DOHH2 (cell line): Measurements from ENCODE around the gene WDR45.

Experiments
- H3F3A ChIP-seq: fragments of 200-600 bp; sonication (generic), shearing (Covaris generic); 2 replicates; pipeline ENCODE4 v1.6.0; 2016; ENCODE audit warnings: antibody characterized with exemption, mild to moderate bottlenecking; ENCODE audit not compliant: control insufficient read depth, insufficient read depth
- H3K27ac ChIP-seq: fragments of 200-600 bp; sonication (generic); 2 replicates; pipeline ENCODE4 v1.5.1; 2014; ENCODE audit warnings: low read depth, mild to moderate bottlenecking, low read length, moderate library complexity
- H3K27me3 ChIP-seq: fragments of 200-600 bp; sonication (generic); 2 replicates; pipeline ENCODE4 v1.6.1; 2014; ENCODE audit warnings: mild to moderate bottlenecking, low read length, mixed read lengths; ENCODE audit not compliant: control insufficient read depth
- H3K36me3 ChIP-seq: fragments of 200-600 bp; sonication (generic); 2 replicates; pipeline ENCODE4 v1.6.1; 2014; ENCODE audit warnings: mild to moderate bottlenecking, low read length, moderate library complexity, mixed read lengths; ENCODE audit not compliant: control insufficient read depth
- H3K4me1 ChIP-seq: fragments of 200-600 bp; sonication (generic); 2 replicates; pipeline ENCODE4 v1.6.1; 2014; ENCODE audit warnings: mild to moderate bottlenecking, low read length, mixed read lengths; ENCODE audit not compliant: control insufficient read depth
- H3K4me2 ChIP-seq: fragments of 200-600 bp; sonication (generic); 2 replicates; pipeline ENCODE4 v1.6.0; 2014; ENCODE audit warnings: mild to moderate bottlenecking, low read length, moderate library complexity
- H3K4me3 ChIP-seq: fragments of 200-600 bp; sonication (generic); 2 replicates; pipeline ENCODE4 v1.5.1; 2014; ENCODE audit warnings: mild to moderate bottlenecking, low read length, mixed read lengths
- H3K79me2 ChIP-seq: fragments of 200-600 bp; sonication (generic); 2 replicates; pipeline ENCODE4 v1.6.1; 2014; ENCODE audit warnings: mild to moderate bottlenecking, low read length, mixed read lengths; ENCODE audit not compliant: control insufficient read depth
- H3K9me2 ChIP-seq: fragments of 200-600 bp; sonication (generic); replicated peaks from 2 replicates; pipeline ENCODE4 v1.6.1; 2014; ENCODE audit warnings: mild to moderate bottlenecking, low read length, mixed read lengths; ENCODE audit not compliant: control insufficient read depth
- H3K9me3 ChIP-seq: fragments of 200-600 bp; sonication (generic); 2 replicates; pipeline ENCODE4 v1.6.1; 2014; ENCODE audit warnings: antibody characterized with exemption, low read length, mixed read lengths; ENCODE audit not compliant: control insufficient read depth, insufficient read depth
- H4K20me1 ChIP-seq: fragments of 200-600 bp; sonication (generic); 2 replicates; pipeline ENCODE4 v1.6.0; 2014; ENCODE audit warnings: low read depth, mild to moderate bottlenecking, antibody characterized with exemption, low read length, moderate library complexity; ENCODE audit not compliant: control insufficient read depth, insufficient read depth
- CTCF ChIP-seq: fragments of 200-600 bp; sonication (generic); IDR thresholded peaks from one replicate; pipeline ENCODE4 v1.5.1; 2014; ENCODE audit warnings: antibody characterized with exemption, mild to moderate bottlenecking, low read depth, low read length; ENCODE audit not compliant: poor library complexity, severe bottlenecking
- EZH2phosphoT487 ChIP-seq: fragments of 200-600 bp; sonication (generic); IDR thresholded peaks from 2 replicates; pipeline ENCODE4 v1.6.1; 2017; ENCODE audit warnings: borderline replicate concordance, mild to moderate bottlenecking, antibody characterized with exemption, low read length, moderate library complexity, mixed read lengths

Gene WDR45

DNA sequence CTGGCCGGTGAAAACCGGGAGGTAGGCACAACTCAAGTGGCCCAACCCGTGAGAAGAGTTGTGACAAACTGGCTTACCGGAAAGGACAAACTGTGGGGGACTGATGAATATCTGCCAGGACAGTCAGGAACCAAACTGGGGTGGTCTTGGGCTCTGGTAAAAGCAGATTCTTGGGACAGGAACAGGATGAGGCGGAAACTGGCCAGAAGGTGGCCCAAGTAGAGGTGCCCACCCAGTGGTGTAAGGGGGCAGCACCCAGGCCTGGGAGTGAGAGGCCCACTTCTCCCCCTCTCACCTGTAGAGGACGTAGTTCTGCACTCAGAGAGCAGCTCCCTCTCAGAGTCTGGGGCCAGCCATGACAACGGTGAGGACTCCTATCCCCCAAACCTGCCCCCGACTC is 15.0 kb downstream of the WDR45 start:
- no peaks in the 10 kb centered on the region for H3K9me2 ChIP-seq
- H4K20me1 ChIP-seq: no peaks in the 10 kb centered on the region
- H3K36me3 ChIP-seq: no peaks in the 10 kb centered on the region
- H3K27ac ChIP-seq: no peak overlapping the region
- H3K4me2 ChIP-seq: no peak overlapping the region
- no peak overlapping the region for H3K4me3 ChIP-seq
- no peaks in the 10 kb centered on the region for H3K79me2 ChIP-seq
- no peaks in the 10 kb centered on the region for H3F3A ChIP-seq
- H3K4me1 ChIP-seq: no peaks in the 10 kb centered on the region
- H3K9me3 ChIP-seq: no peaks in the 10 kb centered on the region
- H3K27me3 ChIP-seq: no peaks in the 10 kb centered on the region
- TF ChIP-seq CTCF (no peak), EZH2phosphoT487 (no peak)

- H3K9me3 ChIP-seq: no peaks in the 10 kb centered on the region
- no peaks in the 10 kb centered on the region for H3K36me3 ChIP-seq
- H3K4me1 ChIP-seq: no peaks in the 10 kb centered on the region
- H3K79me2 ChIP-seq: no peaks in the 10 kb centered on the region
- TF ChIP-seq EZH2phosphoT487: no peak
- TF ChIP-seq CTCF: no peak
- no peak overlapping the region for H3K4me3 ChIP-seq
- no peak overlapping the region for H3K27ac ChIP-seq
- H3K27me3 ChIP-seq: no peaks in the 10 kb centered on the region
- no peaks in the 10 kb centered on the region for H4K20me1 ChIP-seq
- no peaks in the 10 kb centered on the region for H3K9me2 ChIP-seq
- no peak overlapping the region for H3K4me2 ChIP-seq
- H3F3A ChIP-seq: no peaks in the 10 kb centered on the region
Measured at GRCh38 chrX:49064303-49064702, 15.4 kb downstream of the WDR45 start.

- Histone ChIP-seq H3K9me3 (no peaks in the 10 kb centered on the region), H3K27ac (no peak overlapping the region), H3K4me2 (no peak overlapping the region), H3F3A (no peaks in the 10 kb centered on the region), H3K9me2 (no peaks in the 10 kb centered on the region), H3K4me3 (no peak overlapping the region), H4K20me1 (no peaks in the 10 kb centered on the region), H3K4me1 (no peaks in the 10 kb centered on the region), H3K79me2 (no peaks in the 10 kb centered on the region), H3K27me3 (no peaks in the 10 kb centered on the region), H3K36me3 (no peaks in the 10 kb centered on the region)
- no peak for TF ChIP-seq EZH2phosphoT487
- TF ChIP-seq CTCF: no peak
Measured at GRCh38 chrX:49063715-49064114, 16.0 kb downstream of the WDR45 start.

GRCh38 chrX:49061916-49062315 is 17.8 kb downstream of the WDR45 start:
- TF ChIP-seq CTCF (no peak), EZH2phosphoT487 (no peak)
- Histone ChIP-seq H3K79me2 (no peaks in the 10 kb centered on the region), H3K4me1 (no peaks in the 10 kb centered on the region), H4K20me1 (no peaks in the 10 kb centered on the region), H3K9me2 (no peaks in the 10 kb centered on the region), H3F3A (no peaks in the 10 kb centered on the region), H3K27ac (no peak overlapping the region), H3K9me3 (no peaks in the 10 kb centered on the region), H3K4me2 (no peak overlapping the region), H3K36me3 (no peaks in the 10 kb centered on the region), H3K27me3 (no peaks in the 10 kb centered on the region), H3K4me3 (no peak overlapping the region)
